CD14-positive monocyte (primary cell): ENCODE data around the gene CDAN1. TPM values are rescaled to one million over a fixed set of nuclear protein-coding genes. Genes with fewer than 3 reads are reported as not detected.

Experiments used
- DNase-seq, 3 donors: peaks; one replicate each; pipeline ENCODE4 v3.0.0-alpha.2; 2011 to 2022
- H2AFZ ChIP-seq: 2 replicates; pipeline ENCODE4 v1.6.0; 2012; ENCODE audit warnings: mild to moderate bottlenecking, low read depth, low read length, inconsistent platforms; ENCODE audit not compliant: insufficient read depth, poor library complexity, severe bottlenecking
- H3K27ac ChIP-seq, 2 donors: 1 replicate in 1 of 2; 2 replicates in 1 of 2; pipeline ENCODE4 v1.5.1; 2012 to 2013; ENCODE audit warnings: low read length in 2 of 2, control low read depth in 1 of 2, inconsistent platforms in 1 of 2, low read depth in 1 of 2, mild to moderate bottlenecking in 1 of 2
- H3K27me3 ChIP-seq, 2 donors: one replicate each; pipeline versions ENCODE4 v1.6.0 to v1.6.1; 2011 to 2013; ENCODE audit warnings: low read length in 2 of 2; ENCODE audit not compliant: control insufficient read depth in 2 of 2, insufficient read depth in 2 of 2
- H3K36me3 ChIP-seq, 2 donors: replicated peaks in 1 of 2; 1 replicate in 1 of 2; 2 replicates in 1 of 2; pipeline versions ENCODE4 v1.5.1 to v1.6.1; 2012 to 2013; ENCODE audit warnings: low read length in 2 of 2, control low read depth in 1 of 2, inconsistent platforms in 1 of 2, mild to moderate bottlenecking in 1 of 2; ENCODE audit not compliant: insufficient read depth in 2 of 2, control insufficient read depth in 1 of 2
- H3K4me1 ChIP-seq, 2 donors: 1 replicate in 1 of 2; 2 replicates in 1 of 2; pipeline versions ENCODE4 v1.5.1 to v1.6.1; 2012 to 2013; ENCODE audit warnings: low read length in 2 of 2, control low read depth in 1 of 2, inconsistent platforms in 1 of 2, mild to moderate bottlenecking in 1 of 2, moderate library complexity in 1 of 2; ENCODE audit not compliant: insufficient read depth in 2 of 2, control insufficient read depth in 1 of 2
- H3K4me2 ChIP-seq: replicated peaks from 2 replicates; pipeline ENCODE3; 2012; ENCODE audit warnings: low read length, moderate library complexity, mild to moderate bottlenecking; ENCODE audit not compliant: poor library complexity, severe bottlenecking; ENCODE audit errors: extremely low read depth
- H3K4me3 ChIP-seq, 3 experiments: fragments of 200-600 bp in 1 of 3; sonication (generic) in 1 of 3; replicated peaks in 1 of 3; 1 replicate in 2 of 3; 2 replicates in 1 of 3; pipeline ENCODE4 v1.5.1; 2011 to 2013; ENCODE audit warnings: low read length in 3 of 3, mild to moderate bottlenecking in 3 of 3, control low read depth in 2 of 3, low read depth in 2 of 3, inconsistent platforms in 1 of 3, moderate library complexity in 1 of 3
- H3K79me2 ChIP-seq: 2 replicates; pipeline ENCODE4 v1.6.0; 2012; ENCODE audit warnings: mild to moderate bottlenecking, control low read depth, inconsistent platforms, low read length, moderate library complexity; ENCODE audit not compliant: insufficient read depth
- H3K9ac ChIP-seq: 2 replicates; pipeline ENCODE4 v1.6.0; 2017; ENCODE audit warnings: low read length, mild to moderate bottlenecking; ENCODE audit not compliant: insufficient read depth, poor library complexity, severe bottlenecking
- H3K9me3 ChIP-seq, 2 donors: replicated peaks in 1 of 2; 1 replicate in 1 of 2; 2 replicates in 1 of 2; pipeline versions ENCODE4 v1.5.1 to v1.6.1; 2012 to 2013; ENCODE audit warnings: low read length in 2 of 2, control low read depth in 1 of 2; ENCODE audit not compliant: control insufficient read depth in 1 of 2, insufficient read depth in 1 of 2
- H4K20me1 ChIP-seq: 2 replicates; pipeline ENCODE4 v1.6.0; 2012; ENCODE audit warnings: mild to moderate bottlenecking, low read length, control low read depth, moderate library complexity; ENCODE audit not compliant: insufficient read depth
- H3K27ac Mint-ChIP-seq, 7 donors: one replicate each; pipeline ENCODE4 v1.8.0; 2020; ENCODE audit warnings: mild to moderate bottlenecking in 7 of 7, mixed read lengths in 7 of 7, moderate library complexity in 6 of 7, inconsistent platforms in 2 of 7
- H3K27me3 Mint-ChIP-seq, 3 donors: one replicate each; pipeline ENCODE4 v1.8.0; 2021 to 2022; ENCODE audit warnings: low read depth in 3 of 3, mild to moderate bottlenecking in 3 of 3, mixed read lengths in 3 of 3, moderate library complexity in 3 of 3, inconsistent platforms in 1 of 3
- H3K36me3 Mint-ChIP-seq, 2 donors: one replicate each; pipeline ENCODE4 v1.8.0; 2020; ENCODE audit warnings: mixed read lengths in 2 of 2, inconsistent platforms in 1 of 2, mild to moderate bottlenecking in 1 of 2
- H3K4me1 Mint-ChIP-seq: one replicate; pipeline ENCODE4 v1.8.0; 2020; ENCODE audit warnings: mild to moderate bottlenecking, mixed read lengths
- H3K4me3 Mint-ChIP-seq, 2 donors: one replicate each; pipeline ENCODE4 v1.8.0; 2020; ENCODE audit warnings: mild to moderate bottlenecking in 2 of 2, mixed read lengths in 2 of 2, moderate library complexity in 1 of 2
- H3K9me3 Mint-ChIP-seq, 7 donors: one replicate each; pipeline ENCODE4 v1.8.0; 2020 to 2022; ENCODE audit warnings: mixed read lengths in 7 of 7, mild to moderate bottlenecking in 6 of 7, moderate library complexity in 6 of 7, inconsistent platforms in 2 of 7
- CTCF ChIP-seq: fragments of 200-600 bp; IDR thresholded peaks from one replicate; pipeline ENCODE4 v1.8.0; 2022; ENCODE audit warnings: antibody characterized with exemption, mild to moderate bottlenecking
- WGBS: methylation state at CpG from one replicate; pipeline ENCODE4 v1.1.5; 2013; ENCODE audit warnings: missing lambda C conversion rate; ENCODE audit not compliant: insufficient coverage; 5-methylcytosine and 5-hydroxymethylcytosine counted together
- intact Hi-C, 2 donors: fragments of 100-400 bp; cut with micrococcal nuclease; formaldehyde crosslinking; loops; one replicate each; pipeline versions ENCODE4 v1.15.0 to v1.15.1; 2023
- polyA plus RNA-seq, 3 donors: library from polyadenylated mRNA; depleted of rRNA in 1 of 3; unstranded in 2 of 3; stranded (reverse) in 1 of 3; fragments of 300-500 nt in 2 of 3; fragments of >200 nt in 1 of 3; fragmentation: Illumina TruSeq in 2 of 3; gene quantifications; 1 replicate in 2 of 3; 2 replicates in 1 of 3; pipeline ENCODE4 v1.2.3, GENCODE V29; 2012 to 2021

The CDAN1 gene
- polyA plus RNA-seq, 3 donors: 1.1 to 6.3 (median 2.2) TPM

DNA sequence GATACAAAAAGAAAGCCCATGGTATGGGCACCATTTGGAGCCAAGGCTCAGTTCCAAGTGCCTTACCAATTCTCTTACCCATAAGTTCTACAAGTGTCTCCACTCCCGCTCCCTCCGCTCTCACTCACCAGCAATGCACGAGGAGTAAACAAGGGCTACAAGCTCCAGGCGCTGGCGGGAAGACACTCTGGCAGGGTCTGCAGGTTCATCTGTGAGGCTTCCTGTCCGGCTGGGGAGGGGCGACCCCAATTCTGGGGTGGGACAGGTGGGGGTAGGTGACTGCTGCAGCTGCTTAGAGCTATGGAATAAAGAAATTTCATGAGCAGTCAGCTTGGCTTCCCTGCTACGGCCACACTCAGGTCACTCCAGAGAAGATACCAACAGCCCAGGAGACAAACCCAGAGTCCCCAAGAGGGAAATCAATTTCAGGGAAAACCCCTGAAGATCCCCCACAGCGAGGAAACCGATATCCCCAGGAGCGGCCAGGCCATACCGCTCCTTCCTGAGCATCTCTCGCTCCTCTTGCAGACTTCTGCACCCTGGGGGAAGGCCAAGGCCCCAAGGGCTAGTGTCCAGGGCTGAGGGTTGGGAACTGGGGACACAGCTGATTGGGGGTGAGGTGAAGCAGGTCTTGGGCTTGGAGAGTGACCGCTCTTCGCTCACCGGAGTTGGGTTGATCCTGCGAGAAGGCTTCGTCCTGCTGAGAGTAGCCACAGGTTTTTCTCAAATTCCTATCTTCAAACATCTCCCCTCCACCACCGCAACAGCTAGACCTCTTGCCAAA is 1.4 kb downstream of the CDAN1 start:
- H3K36me3 ChIP-seq: peaks cover 40 to 47% of the 10 kb centered on the region in 2 donors
- H3K27me3 ChIP-seq: no peaks in the 10 kb centered on the region
- no peaks in the 10 kb centered on the region for H3K9me3 ChIP-seq
- 94% methylated on average over 9 of the region's 19 CpGs for WGBS
- peaks cover 11 to 19% of the 10 kb centered on the region in 2 donors for H3K4me1 ChIP-seq
- Mint-ChIP-seq H3K27ac (no peak overlapping the region), H3K4me1 (peaks cover 14% of the 10 kb centered on the region), H3K4me3 (peak overlapping the region; percentile 71 to 86), H3K9me3 (no peaks in the 10 kb centered on the region), H3K36me3 (peaks cover 42 to 43% of the 10 kb centered on the region in 2 donors), H3K27me3 (peaks cover 0 to 2% (median 1%) of the 10 kb centered on the region in 3 donors)
- no peak overlapping the region for H3K27ac ChIP-seq
- H3K4me3 ChIP-seq: peak overlapping the region in 2 of 3 experiments; percentile 21 to 93
- no peaks in the 10 kb centered on the region for H4K20me1 ChIP-seq
- H3K4me2 ChIP-seq: peak overlapping the region; percentile 89
- no peak for DNase-seq
- intact Hi-C loops: loop anchor here (5.0 to 10.0 kb wide), 2 partner anchors 187 to 189 kb away; partner anchors contain the start of gene TTBK2 (in 2 of the 2)
- no peak overlapping the region for H2AFZ ChIP-seq
- TF ChIP-seq CTCF: no peak
- H3K79me2 ChIP-seq: peaks cover 16% of the 10 kb centered on the region
- H3K9ac ChIP-seq: peak overlapping the region; percentile 89

DNA sequence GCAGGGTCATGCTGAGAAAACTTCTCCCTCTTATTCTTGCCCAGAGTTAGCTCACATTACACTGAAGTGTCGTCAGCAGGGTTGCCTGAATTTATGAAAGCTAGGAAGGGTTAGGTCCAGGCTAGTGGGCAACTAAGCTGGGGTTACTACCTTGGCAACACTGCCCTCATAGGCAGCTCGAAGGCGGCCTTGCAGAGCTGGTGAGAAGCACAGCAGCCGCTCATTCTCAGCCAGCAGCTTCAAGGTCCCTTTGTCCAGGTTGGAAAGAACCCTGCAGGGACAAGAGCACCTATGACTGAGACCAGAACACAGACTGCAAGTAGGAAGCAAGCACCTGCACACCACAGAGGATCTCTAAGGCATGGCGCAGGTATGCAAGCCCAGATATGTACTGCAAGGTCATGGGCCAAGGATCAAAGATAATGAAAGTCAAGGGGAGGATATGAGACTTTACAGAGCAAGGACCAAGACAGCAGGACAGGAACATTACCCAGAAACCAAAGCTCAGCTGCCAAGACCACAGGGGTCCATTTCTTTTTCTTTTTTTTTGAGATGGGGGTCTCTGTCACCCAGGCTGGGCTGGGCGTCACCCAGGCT is 2.8 kb downstream of the CDAN1 start:
- peaks cover 14% of the 10 kb centered on the region for H3K4me1 Mint-ChIP-seq

More for the DNA sequence above, 2.8 kb downstream of the CDAN1 start:
- intact Hi-C loops: loop anchor here in 1 of 2 donors (10.0 kb wide), 1 partner anchor 191 kb away; the partner anchor contains the start of gene TTBK2
- Mint-ChIP-seq H3K27me3 (peaks cover 0 to 2% (median 1%) of the 10 kb centered on the region in 3 donors), H3K36me3 (peaks cover 53 to 57% of the 10 kb centered on the region in 2 donors), H3K27ac (peak overlapping the region in 1 of 7 donors; percentile 77), H3K4me3 (no peak overlapping the region), H3K9me3 (no peaks in the 10 kb centered on the region)
- H3K4me1 ChIP-seq: peaks cover 11 to 19% of the 10 kb centered on the region in 2 donors
- H4K20me1 ChIP-seq: no peaks in the 10 kb centered on the region
- TF ChIP-seq CTCF: no peak
- no peak overlapping the region for H3K9ac ChIP-seq
- no peak overlapping the region for H3K4me3 ChIP-seq
- H3K4me2 ChIP-seq: no peak overlapping the region
- peaks cover 16% of the 10 kb centered on the region for H3K79me2 ChIP-seq
- DNase-seq: no peak
- no peak overlapping the region for H3K27ac ChIP-seq
- WGBS: 97% methylated on average over 4 of the region's 6 CpGs
- H3K36me3 ChIP-seq: peaks cover 52 to 59% of the 10 kb centered on the region in 2 donors
- no peaks in the 10 kb centered on the region for H3K27me3 ChIP-seq
- no peaks in the 10 kb centered on the region for H3K9me3 ChIP-seq
- no peak overlapping the region for H2AFZ ChIP-seq
